Fibroblast of the aortic adventitia (primary cell): ENCODE results near the gene PAX7. TPM values are rescaled to one million over a fixed set of nuclear protein-coding genes. Genes with fewer than 3 reads are reported as not detected.
"Not testable (repeated sequence)": the region's sequence is repeated elsewhere in the genome, so short reads cannot be mapped to it uniquely, and the experiment has no call there.

Source experiments
- DNase-seq: peaks from one replicate; pipeline ENCODE4 v3.0.0-alpha.2; 2010; ENCODE audit warnings: low read depth
- H3K4me3 ChIP-seq: 2 replicates; pipeline ENCODE4 v1.5.1; 2011; ENCODE audit warnings: low read depth, mild to moderate bottlenecking, control low read depth, low read length, moderate library complexity
- total RNA-seq: library from RNA; depleted of rRNA; stranded (reverse); fragments of >200 nt; gene quantifications from 2 replicates; pipeline ENCODE4 v1.2.3, GENCODE V29; 2012; ENCODE audit warnings: low replicate concordance
- TF ChIP-seq, protein P1 (sequence below): IDR thresholded peaks from 2 replicates; pipeline ENCODE4 v1.5.1; 2011; ENCODE audit warnings: mild to moderate bottlenecking, low read length, control low read depth, inconsistent platforms; ENCODE audit not compliant: insufficient read depth

Gene PAX7
- total RNA-seq, 1 donor: not detected

- no peak for DNase-seq
- H3K4me3 ChIP-seq: no peak overlapping the region
- TF ChIP-seq, protein P1, sequence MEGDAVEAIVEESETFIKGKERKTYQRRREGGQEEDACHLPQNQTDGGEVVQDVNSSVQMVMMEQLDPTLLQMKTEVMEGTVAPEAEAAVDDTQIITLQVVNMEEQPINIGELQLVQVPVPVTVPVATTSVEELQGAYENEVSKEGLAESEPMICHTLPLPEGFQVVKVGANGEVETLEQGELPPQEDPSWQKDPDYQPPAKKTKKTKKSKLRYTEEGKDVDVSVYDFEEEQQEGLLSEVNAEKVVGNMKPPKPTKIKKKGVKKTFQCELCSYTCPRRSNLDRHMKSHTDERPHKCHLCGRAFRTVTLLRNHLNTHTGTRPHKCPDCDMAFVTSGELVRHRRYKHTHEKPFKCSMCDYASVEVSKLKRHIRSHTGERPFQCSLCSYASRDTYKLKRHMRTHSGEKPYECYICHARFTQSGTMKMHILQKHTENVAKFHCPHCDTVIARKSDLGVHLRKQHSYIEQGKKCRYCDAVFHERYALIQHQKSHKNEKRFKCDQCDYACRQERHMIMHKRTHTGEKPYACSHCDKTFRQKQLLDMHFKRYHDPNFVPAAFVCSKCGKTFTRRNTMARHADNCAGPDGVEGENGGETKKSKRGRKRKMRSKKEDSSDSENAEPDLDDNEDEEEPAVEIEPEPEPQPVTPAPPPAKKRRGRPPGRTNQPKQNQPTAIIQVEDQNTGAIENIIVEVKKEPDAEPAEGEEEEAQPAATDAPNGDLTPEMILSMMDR: no peak
Measured at GRCh38 chr1:18743233-18743632, 112.6 kb downstream of the PAX7 start.

DNA sequence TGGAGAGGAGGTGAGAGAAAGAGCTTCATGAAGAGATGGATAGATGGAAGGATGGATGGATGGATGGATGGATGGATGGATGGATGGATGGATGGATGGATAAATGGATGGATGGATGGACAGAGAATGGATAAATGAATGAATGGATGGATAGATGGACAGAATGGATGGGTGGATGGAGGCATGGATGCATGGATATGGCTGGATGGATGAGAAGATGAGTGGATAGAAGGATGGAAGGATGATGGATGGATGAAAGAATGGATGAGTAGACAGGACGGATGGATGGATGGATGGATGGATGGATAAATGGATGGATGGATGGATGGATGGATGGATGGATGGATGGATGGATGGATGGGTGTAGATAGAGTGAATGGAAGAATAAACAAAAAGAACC is 113.7 kb downstream of the PAX7 start:
- not testable (repeated sequence) for H3K4me3 ChIP-seq, DNase-seq

GRCh38 chr1:18746981-18747380 is 116.3 kb downstream of the PAX7 start:
- TF ChIP-seq, protein P1: no peak
- no peak for DNase-seq
- no peak overlapping the region for H3K4me3 ChIP-seq

DNA sequence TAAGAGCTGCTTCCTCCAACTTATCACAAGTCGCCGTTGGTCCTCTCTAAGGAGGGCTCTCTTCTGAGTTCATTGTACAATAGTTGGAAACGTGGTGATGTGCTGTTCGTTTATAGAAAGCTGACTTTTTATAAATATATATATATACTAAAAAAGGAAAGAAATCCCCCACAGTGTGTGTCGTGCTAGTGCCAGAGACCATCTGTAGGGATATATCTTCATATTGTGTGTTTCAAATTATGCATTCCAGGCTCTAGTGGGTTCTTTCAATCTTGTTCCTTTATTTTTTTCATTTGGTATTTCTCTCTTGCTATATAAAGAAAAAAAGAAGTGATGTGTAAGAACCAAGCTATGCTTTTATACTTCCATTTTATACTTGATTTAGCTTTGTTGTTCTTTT is 117.0 kb downstream of the PAX7 start:
- DNase-seq: no peak
- H3K4me3 ChIP-seq: no peak overlapping the region
- TF ChIP-seq, protein P1: no peak

DNA sequence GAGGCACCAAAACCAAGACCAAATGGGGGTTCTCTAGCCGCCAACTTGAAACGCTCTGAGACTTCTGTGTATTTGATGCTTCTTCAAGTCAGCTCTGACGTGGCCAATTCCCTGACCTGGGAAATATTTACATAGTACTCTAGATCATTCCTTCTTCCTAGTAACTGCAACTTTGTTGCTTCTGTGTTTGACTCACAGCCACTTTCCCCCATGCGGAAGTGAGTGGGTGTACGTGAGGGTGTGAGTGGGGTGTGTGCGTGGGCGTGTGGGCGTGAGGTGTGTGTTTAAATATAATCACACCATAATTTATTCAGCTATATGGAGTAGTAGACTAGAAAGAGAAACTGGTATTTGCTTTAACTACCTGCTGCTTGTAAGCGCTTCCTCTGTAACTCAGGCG is 117.8 kb downstream of the PAX7 start:
- no peak overlapping the region for H3K4me3 ChIP-seq
- DNase-seq: no peak
- TF ChIP-seq, protein P1: no peak

DNA sequence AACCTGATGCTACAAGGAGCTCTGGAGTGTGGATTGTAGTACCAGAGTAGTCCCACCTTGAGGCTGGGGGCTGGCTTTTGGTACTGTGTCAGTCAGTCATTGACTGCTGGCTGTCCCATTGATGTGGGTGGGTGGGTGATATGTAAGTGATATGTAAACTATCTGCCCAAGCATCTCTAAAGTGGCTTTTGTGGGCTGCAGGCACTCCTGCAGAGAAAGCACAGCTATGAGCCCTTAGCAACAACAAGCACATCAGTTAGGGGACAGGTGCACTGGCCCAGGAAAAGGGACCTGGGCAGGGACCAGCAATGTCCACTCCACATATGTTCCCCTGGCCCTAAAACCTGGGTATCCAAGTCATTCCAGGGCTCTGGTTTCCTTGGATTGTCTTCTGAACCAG is 118.9 kb downstream of the PAX7 start:
- no peak overlapping the region for H3K4me3 ChIP-seq
- no peak for DNase-seq
- TF ChIP-seq, protein P1: no peak

GRCh38 chr1:18750600-18750999 is 120.0 kb downstream of the PAX7 start:
- TF ChIP-seq, protein P1: no peak
- no peak for DNase-seq
- H3K4me3 ChIP-seq: no peak overlapping the region

- H3K4me3 ChIP-seq: no peak overlapping the region
- TF ChIP-seq, protein P1: no peak
Measured at GRCh38 chr1:18751425-18751824, 120.8 kb downstream of the PAX7 start.

More at GRCh38 chr1:18751425-18751824, 120.8 kb downstream of the PAX7 start:
- no peak for DNase-seq
